Left lung (tissue), 10 donors: ENCODE measurements around the gene FCRL6. TPM values are rescaled to one million over a fixed set of nuclear protein-coding genes. Genes with fewer than 3 reads are reported as not detected.

Experiments used
- ATAC-seq: fragments of 200-7000 bp; cut with Tn5 transposase; one replicate; pipeline ENCODE4 v1.9.1; 2020; ENCODE audit warnings: moderate library complexity
- DNase-seq, 4 donors: peaks; one replicate each; pipeline ENCODE4 v3.0.0-alpha.2; 2013 to 2020
- H3K27ac ChIP-seq, 2 donors: fragments of 200-600 bp; sonication (generic) in 1 of 2; one replicate each; pipeline versions ENCODE4 v1.5.0 to v1.8.0; 2020 to 2021
- H3K27me3 ChIP-seq, 2 donors: fragments of 200-600 bp; sonication (generic) in 1 of 2; one replicate each; pipeline versions ENCODE4 v1.5.0 to v1.8.0; 2020 to 2021
- H3K36me3 ChIP-seq, 2 donors: fragments of 200-600 bp; sonication (generic) in 1 of 2; one replicate each; pipeline versions ENCODE4 v1.5.0 to v1.8.0; 2020 to 2021
- H3K4me1 ChIP-seq, 2 donors: fragments of 200-600 bp; one replicate each; pipeline ENCODE4 v1.8.0; 2021
- H3K4me3 ChIP-seq, 2 donors: fragments of 200-600 bp; sonication (generic) in 1 of 2; one replicate each; pipeline versions ENCODE4 v1.5.0 to v1.8.0; 2020 to 2021; ENCODE audit warnings: mild to moderate bottlenecking in 1 of 2
- H3K9me3 ChIP-seq, 2 donors: fragments of 200-600 bp; sonication (generic) in 1 of 2; one replicate each; pipeline versions ENCODE4 v1.5.0 to v1.8.0; 2020 to 2021
- CTCF ChIP-seq, 2 donors: fragments of 200-600 bp; sonication (generic) in 1 of 2; IDR thresholded peaks; one replicate each; pipeline versions ENCODE4 v1.5.0 to v1.8.0; 2021; ENCODE audit warnings: antibody characterized with exemption in 2 of 2
- intact Hi-C, 2 donors: fragments of 100-400 bp; cut with DNase I; formaldehyde crosslinking; loops; one replicate each; pipeline versions ENCODE4 v1.11.2 to v1.14.2; 2022
- polyA plus RNA-seq, 6 donors: library from polyadenylated mRNA; unstranded; fragments of 120-200 nt; gene quantifications; one replicate each; pipeline ENCODE4 v1.2.1, GENCODE V29; 2013; ENCODE audit not compliant: insufficient read length in 6 of 6
- total RNA-seq, 2 donors: library from RNA; stranded (reverse); fragmentation: NEBNext Ultra II Directional; extraction: Animal tissue kit (Norgen Biotek cat#: 25700); gene quantifications; one replicate each; pipeline ENCODE4 v1.2.1, GENCODE V29; 2021
- donor health status: DM: no; HTN: yes; CAD: no.
- donor health status: DM: no; HTN: no; CAD: no.

The FCRL6 gene
- total and polyA plus RNA-seq, 8 donors, result 0.38 to 2.2 (median 0.50) TPM

GRCh38 chr1:159855709-159856108 is 53.5 kb downstream of the FCRL6 start:
- no peak for ATAC-seq
- no peak for TF ChIP-seq CTCF (IDR thresholded peaks at IDR 0.05)
- H3K9me3 ChIP-seq, result no peaks in the 10 kb centered on the region
- no peak overlapping the region for H3K27ac ChIP-seq
- peaks cover 0 to 25% of the 10 kb centered on the region in 2 donors for H3K4me1 ChIP-seq
- no peak overlapping the region for H3K4me3 ChIP-seq
- DNase-seq, result no peak
- intact Hi-C loops, result no loop called here
- H3K36me3 ChIP-seq, result no peaks in the 10 kb centered on the region
- H3K27me3 ChIP-seq, result no peaks in the 10 kb centered on the region

- Histone ChIP-seq H3K36me3 (no peaks in the 10 kb centered on the region), H3K4me1 (peaks cover 0 to 25% of the 10 kb centered on the region in 2 donors), H3K27ac (no peak overlapping the region), H3K9me3 (no peaks in the 10 kb centered on the region), H3K27me3 (no peaks in the 10 kb centered on the region), H3K4me3 (no peak overlapping the region)
- ATAC-seq (no peak), DNase-seq (no peak)
- no peak for TF ChIP-seq CTCF (IDR thresholded peaks at IDR 0.05)
- intact Hi-C loops, result no loop called here
Measured at GRCh38 chr1:159856576-159856975, 54.4 kb downstream of the FCRL6 start.

GRCh38 chr1:159857889-159858288 is 55.7 kb downstream of the FCRL6 start:
- no peaks in the 10 kb centered on the region for H3K9me3 ChIP-seq
- intact Hi-C loops, result no loop called here
- H3K36me3 ChIP-seq, result no peaks in the 10 kb centered on the region
- no peak for DNase-seq
- no peak for ATAC-seq
- H3K27me3 ChIP-seq, result no peaks in the 10 kb centered on the region
- TF ChIP-seq CTCF (IDR thresholded peaks at IDR 0.05), result no peak
- peaks cover 0 to 25% of the 10 kb centered on the region in 2 donors for H3K4me1 ChIP-seq
- no peak overlapping the region for H3K4me3 ChIP-seq
- no peak overlapping the region for H3K27ac ChIP-seq

- DNase-seq, result no peak
- H3K36me3 ChIP-seq, result no peaks in the 10 kb centered on the region
- intact Hi-C loops, result no loop called here
- ATAC-seq, result no peak
- H3K27ac ChIP-seq, result no peak overlapping the region
- no peak overlapping the region for H3K4me3 ChIP-seq
- H3K27me3 ChIP-seq, result no peaks in the 10 kb centered on the region
- peaks cover 0 to 9% of the 10 kb centered on the region in 2 donors for H3K4me1 ChIP-seq
- H3K9me3 ChIP-seq, result no peaks in the 10 kb centered on the region
- TF ChIP-seq CTCF (IDR thresholded peaks at IDR 0.05), result no peak
Measured at GRCh38 chr1:159859767-159860322, 57.7 kb downstream of the FCRL6 start.

GRCh38 chr1:159860456-159860855 is 58.3 kb downstream of the FCRL6 start:
- H3K36me3 ChIP-seq, result no peaks in the 10 kb centered on the region
- H3K27ac ChIP-seq, result no peak overlapping the region

More at GRCh38 chr1:159860456-159860855, 58.3 kb downstream of the FCRL6 start:
- DNase-seq (no peak), ATAC-seq (no peak)
- H3K4me1 ChIP-seq, result peaks cover 0 to 3% of the 10 kb centered on the region in 2 donors
- intact Hi-C loops, result no loop called here
- H3K9me3 ChIP-seq, result no peaks in the 10 kb centered on the region
- TF ChIP-seq CTCF (IDR thresholded peaks at IDR 0.05), result no peak
- no peak overlapping the region for H3K4me3 ChIP-seq
- H3K27me3 ChIP-seq, result no peaks in the 10 kb centered on the region
